Measurements from ENCODE around the gene LIPH.
"Not testable (repeated sequence)": the region's sequence is repeated elsewhere in the genome, so short reads cannot be mapped to it uniquely, and the experiment has no call there.

DNA sequence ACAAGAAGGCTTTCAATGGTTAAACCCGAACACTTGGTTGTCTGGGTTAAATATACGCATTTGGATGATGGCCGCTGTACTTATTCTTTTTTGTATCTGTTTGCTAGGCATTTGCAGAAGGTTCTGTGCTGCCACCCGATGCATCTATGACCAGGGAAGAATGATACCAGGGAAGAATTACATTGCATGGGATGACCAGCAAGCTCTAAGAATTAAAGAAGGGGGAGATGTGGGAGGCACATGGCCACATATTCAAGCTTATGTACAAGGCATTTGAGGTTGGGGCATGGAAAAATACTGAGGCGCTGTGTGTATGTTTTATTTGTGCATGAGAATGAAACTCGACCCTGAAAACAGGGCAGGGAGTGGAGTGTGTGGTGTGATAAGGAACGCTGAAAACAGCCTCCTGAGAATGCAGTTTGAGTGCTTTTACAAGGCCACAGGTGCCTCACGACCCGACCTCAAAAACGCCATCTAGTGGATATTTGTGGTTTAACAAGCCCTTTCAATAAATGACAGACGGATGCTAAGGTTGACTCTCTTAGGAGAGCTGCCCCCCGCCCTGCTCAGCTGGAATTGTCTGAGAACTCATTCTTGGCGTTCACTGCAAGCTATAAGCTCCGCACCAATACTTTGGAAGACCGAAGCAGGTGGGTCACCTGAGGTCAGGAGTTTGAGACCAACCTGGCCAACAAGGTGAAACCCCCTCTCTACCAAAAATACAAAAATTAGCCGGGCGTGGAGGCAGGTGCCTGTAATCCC is 22.9 kb upstream of the LIPH start:
- TF ChIP-seq, protein P1, sequence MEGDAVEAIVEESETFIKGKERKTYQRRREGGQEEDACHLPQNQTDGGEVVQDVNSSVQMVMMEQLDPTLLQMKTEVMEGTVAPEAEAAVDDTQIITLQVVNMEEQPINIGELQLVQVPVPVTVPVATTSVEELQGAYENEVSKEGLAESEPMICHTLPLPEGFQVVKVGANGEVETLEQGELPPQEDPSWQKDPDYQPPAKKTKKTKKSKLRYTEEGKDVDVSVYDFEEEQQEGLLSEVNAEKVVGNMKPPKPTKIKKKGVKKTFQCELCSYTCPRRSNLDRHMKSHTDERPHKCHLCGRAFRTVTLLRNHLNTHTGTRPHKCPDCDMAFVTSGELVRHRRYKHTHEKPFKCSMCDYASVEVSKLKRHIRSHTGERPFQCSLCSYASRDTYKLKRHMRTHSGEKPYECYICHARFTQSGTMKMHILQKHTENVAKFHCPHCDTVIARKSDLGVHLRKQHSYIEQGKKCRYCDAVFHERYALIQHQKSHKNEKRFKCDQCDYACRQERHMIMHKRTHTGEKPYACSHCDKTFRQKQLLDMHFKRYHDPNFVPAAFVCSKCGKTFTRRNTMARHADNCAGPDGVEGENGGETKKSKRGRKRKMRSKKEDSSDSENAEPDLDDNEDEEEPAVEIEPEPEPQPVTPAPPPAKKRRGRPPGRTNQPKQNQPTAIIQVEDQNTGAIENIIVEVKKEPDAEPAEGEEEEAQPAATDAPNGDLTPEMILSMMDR (IDR thresholded peaks at IDR 0.05), result peak; percentile 40 to 67 (median 57)
- TF ChIP-seq POLR2A (IDR thresholded peaks at IDR 0.05), result not testable (repeated sequence)
